ENCODE measurements around the gene UBE2E2.

DNA sequence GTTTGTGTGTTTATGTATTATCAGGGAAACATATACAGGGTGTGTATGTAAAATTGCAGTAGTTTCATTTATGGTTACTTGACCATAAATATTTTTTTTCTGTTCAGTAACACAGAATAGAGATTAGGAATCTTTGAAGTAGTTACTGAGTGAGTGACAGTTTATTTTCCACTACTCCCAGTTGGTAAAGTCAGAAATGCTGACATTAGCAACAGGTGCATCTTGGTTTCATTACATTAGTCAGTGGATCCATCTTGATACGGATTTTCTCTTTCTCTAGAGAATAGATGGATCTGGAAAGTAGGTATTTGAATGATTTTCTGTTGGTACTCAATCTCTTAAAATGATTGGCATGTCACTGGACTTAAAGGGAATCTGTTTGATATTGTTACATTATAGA is 6.0 kb downstream of the UBE2E2 start:
- no peak for TF ChIP-seq ZNF274 (IDR thresholded peaks at IDR 0.05; ENCODE audit: low read depth, low read length)
- TF ChIP-seq YY1 (IDR thresholded peaks at IDR 0.05; ENCODE audit: insufficient read depth, insufficient read length): no peak

Data from NT2/D1 (cell line).